Rectal smooth muscle tissue (tissue), 1 donor: Measurements from ENCODE around the gene MTHFR.

Source experiments
- H3K27ac ChIP-seq: one replicate; pipeline ENCODE4 v1.7.0; 2013; ENCODE audit warnings: low read depth, low read length, inconsistent platforms
- H3K27me3 ChIP-seq: one replicate; pipeline ENCODE4 v1.7.0; 2013; ENCODE audit warnings: low read length; ENCODE audit not compliant: control insufficient read depth, insufficient read depth
- H3K36me3 ChIP-seq: one replicate; pipeline ENCODE4 v1.7.0; 2013; ENCODE audit warnings: low read length; ENCODE audit not compliant: control insufficient read depth, insufficient read depth
- H3K4me1 ChIP-seq: one replicate; pipeline ENCODE4 v1.7.0; 2013; ENCODE audit warnings: low read length; ENCODE audit not compliant: control insufficient read depth, insufficient read depth
- H3K4me3 ChIP-seq: one replicate; pipeline ENCODE4 v1.7.0; 2013; ENCODE audit warnings: low read length
- H3K9ac ChIP-seq: one replicate; pipeline ENCODE4 v1.7.0; 2013; ENCODE audit warnings: low read length

MTHFR gene

DNA sequence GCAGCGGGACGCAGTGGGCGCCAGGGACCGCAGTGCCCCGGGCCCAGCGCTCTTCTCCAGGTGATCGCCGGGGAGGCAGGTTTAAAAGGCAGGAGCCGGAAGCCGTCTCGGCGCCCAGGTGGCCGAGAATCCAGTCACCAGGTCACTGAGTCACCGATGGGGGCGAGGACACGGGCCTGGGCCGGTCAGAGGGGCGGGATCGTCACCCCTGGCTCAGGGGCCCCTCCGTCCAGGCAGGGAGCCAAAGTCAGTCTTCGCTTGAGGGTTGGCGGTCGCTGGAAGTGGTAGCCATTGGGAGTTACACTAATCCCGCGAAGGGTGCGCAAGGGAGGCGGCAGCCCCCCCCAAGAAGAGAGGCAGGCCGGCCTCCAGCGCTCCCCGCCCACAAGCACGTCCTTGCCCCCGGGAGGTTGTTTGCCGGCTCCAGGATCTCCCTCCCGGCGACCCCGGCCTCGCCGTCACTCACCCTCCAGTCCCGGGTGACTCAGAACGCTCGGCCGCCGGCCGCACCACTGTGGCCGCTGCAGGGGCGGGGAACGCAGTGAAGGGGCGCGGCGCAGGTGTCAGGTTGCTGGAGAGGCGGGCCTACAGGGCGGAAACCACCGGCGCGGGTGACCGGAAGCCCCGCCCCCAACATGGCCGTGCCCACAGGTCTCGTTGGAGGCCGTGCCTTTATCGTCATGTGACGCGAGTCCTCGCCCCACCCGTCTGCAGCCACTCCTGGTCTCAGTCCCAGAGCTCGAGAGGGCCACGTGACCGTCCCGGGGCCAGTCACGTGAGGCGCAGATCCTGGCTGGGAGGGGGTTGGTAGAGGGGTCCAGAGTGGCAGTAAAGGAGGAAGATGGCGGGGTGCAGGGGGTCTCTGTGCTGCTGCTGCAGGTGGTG lies at the start of gene MTHFR, which contains the start of gene CLCN6:
Gene MTHFR (minus strand): TSS at position 543 of the 885 bp plus-strand sequence. CDS start 2,848 bp downstream, outside the sequence.
Gene CLCN6 (plus strand): TSS at position 770 of the 885 bp plus-strand sequence. CDS start 72 bp downstream, at position 842.
- H3K4me1 ChIP-seq: peaks cover 23% of the 10 kb centered on the region

DNA sequence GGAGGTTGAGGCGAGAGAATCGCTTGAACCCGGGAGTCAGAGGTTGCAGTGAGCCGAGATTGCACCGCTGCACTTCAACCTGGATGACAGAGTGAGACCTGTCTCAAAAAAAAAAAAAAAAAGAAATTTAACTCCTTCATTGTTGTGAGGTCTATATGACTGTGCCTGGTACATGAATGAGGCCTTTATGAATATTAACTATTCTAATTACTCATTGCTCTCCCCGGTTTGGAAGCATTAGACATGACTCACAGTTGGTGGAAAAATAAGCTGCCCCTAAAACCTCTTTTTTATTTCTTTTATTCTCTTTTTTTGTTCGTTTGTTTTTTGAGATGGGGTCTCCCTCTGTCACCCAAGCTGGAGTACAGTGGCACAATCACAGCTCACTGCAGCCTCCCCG lies 49.7 kb upstream of the MTHFR start:
- Histone ChIP-seq H3K36me3 (no peaks in the 10 kb centered on the region), H3K27me3 (peaks cover 13% of the 10 kb centered on the region)

More for the DNA sequence above, at the start of gene MTHFR, which contains the start of gene CLCN6:
- Histone ChIP-seq H3K27me3 (no peaks in the 10 kb centered on the region), H3K4me3 (peak within 1 kb of the TSS; percentile 94), H3K36me3 (peaks cover 8% of the 10 kb centered on the region), H3K27ac (peak within 1 kb of the TSS; percentile 95), H3K9ac (peak within 1 kb of the TSS; percentile 94)

DNA sequence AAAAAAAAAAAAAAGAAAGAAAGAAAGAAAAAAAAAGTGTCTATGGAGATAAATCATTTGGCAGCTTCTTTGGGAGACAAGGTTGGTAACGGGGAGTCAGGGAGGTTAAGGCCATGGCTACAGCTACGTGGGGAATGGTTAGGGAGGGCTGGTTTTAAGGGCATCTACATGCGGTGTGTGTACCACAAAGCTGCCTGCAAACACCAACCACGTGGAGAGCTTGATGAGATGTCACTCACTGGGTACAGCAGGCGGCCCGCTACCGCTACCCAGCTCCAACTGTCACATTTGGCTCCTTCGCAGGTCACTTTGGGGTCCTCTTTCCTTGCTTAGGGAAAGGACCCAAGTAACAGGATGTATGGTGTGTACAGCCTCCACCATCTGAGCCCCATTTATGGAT lies 48.8 kb upstream of the MTHFR start:
- Histone ChIP-seq H3K4me3 (no peak overlapping the region), H3K4me1 (no peaks in the 10 kb centered on the region), H3K27ac (no peak overlapping the region), H3K36me3 (no peaks in the 10 kb centered on the region), H3K27me3 (peaks cover 8% of the 10 kb centered on the region), H3K9ac (no peak overlapping the region)

More for the DNA sequence above, 49.7 kb upstream of the MTHFR start:
- Histone ChIP-seq H3K27ac (no peak overlapping the region), H3K9ac (no peak overlapping the region), H3K4me3 (no peak overlapping the region), H3K4me1 (no peaks in the 10 kb centered on the region)

DNA sequence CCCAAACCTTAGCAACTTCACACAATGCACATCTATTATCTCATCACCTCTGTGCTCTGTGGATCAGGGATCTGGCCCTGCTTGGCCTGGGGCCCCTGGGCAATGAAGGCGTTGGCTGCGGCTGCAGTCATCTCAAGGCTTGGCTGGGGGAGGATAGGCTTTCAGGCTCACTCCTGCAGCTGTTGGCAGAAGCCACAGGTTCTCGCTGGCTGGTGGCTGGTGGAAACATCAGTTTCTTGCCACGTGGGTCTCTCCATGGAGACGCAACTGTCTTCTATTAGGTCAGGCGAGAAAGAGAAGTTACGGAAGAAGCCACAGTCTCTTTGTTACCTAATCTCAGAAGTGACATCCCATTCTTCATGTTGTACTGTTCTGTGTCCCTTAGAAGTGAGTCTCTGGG lies 45.4 kb upstream of the MTHFR start:
- Histone ChIP-seq H3K4me1 (no peaks in the 10 kb centered on the region), H3K9ac (no peak overlapping the region), H3K27ac (no peak overlapping the region), H3K27me3 (no peaks in the 10 kb centered on the region), H3K36me3 (no peaks in the 10 kb centered on the region), H3K4me3 (no peak overlapping the region)

DNA sequence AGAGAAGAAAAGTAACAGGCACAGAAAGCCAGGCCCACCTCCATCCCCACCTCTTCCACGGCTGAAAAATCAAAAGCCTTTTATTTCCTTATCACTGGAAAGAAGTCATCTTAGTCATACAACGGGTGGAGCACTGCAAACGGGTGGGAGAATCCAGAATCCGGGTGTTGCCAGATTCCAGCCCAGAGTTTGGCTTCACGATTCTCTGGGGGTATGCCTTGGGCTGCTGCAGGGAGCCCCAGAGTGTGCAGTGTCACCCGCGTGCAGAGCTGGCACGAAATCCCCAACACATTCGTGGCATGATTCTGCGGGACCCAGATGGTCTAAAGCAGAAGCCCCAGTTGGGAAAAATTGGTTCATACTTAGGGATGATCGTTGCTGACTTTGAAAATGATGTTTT lies 44.4 kb upstream of the MTHFR start:
- Histone ChIP-seq H3K27me3 (no peaks in the 10 kb centered on the region), H3K4me1 (no peaks in the 10 kb centered on the region), H3K4me3 (no peak overlapping the region), H3K27ac (no peak overlapping the region), H3K9ac (no peak overlapping the region), H3K36me3 (no peaks in the 10 kb centered on the region)

DNA sequence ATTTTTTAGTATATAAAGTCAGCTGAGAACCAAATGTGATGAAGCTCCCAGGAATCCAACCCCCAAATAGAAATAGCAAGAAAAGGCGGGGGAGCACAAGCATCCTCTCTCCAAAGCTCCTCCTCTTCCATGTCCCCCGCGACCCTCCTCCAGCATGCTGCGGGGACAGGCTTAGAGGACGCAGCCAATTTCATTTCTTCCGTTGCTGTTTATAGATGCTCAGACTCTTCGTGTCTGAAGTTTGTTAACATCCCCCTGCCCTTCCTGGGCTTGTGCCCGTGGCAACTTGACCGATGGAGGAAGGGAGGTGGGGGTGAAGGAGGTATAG lies 42.6 kb upstream of the MTHFR start:
- no peak overlapping the region for H3K27ac ChIP-seq

DNA sequence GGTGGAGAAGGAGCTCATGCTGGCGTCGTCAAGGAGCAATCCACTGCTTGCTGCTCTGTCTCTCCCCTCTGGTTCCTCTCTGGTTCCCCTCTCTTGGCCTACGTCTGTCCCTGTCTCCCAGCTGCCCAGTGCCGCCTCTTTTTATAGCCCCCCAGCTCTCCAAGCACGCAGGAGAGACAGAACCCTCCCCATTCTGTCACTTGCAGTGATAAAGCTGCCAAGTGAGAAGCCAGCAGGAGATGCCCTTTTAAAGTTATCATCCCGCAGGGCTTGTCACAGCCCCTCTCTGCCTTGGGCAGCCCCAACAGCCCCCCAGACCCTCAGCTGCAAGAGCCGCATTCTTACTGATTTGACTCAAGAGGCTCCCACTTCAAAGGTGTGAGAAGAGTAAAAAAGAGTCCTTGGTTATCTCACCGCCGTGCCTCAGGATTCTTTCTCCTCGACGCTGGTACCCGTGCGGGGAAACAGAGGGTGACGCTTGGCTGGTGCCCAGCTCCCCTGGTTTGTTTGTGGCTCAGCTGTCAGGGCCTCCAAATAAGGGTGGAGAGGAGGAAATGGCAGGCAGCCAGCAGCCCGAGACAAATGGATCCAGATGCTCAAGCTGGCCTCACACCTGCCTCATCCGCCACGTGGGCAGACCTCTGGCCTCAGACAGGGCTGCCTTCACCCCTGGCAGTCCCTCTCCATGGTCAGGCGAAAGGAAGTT lies 42.1 kb upstream of the MTHFR start, which contains the start of gene NPPA:
Gene NPPA (minus strand): TSS at position 117 of the 706 bp plus-strand sequence. CDS start 99 bp downstream, at position 18.
- Histone ChIP-seq H3K36me3 (peaks cover 2% of the 10 kb centered on the region), H3K9ac (no peak within 1 kb of the TSS), H3K4me3 (no peak within 1 kb of the TSS), H3K27me3 (no peaks in the 10 kb centered on the region), H3K27ac (no peak within 1 kb of the TSS), H3K4me1 (no peaks in the 10 kb centered on the region)

More for the DNA sequence above, 42.6 kb upstream of the MTHFR start:
- Histone ChIP-seq H3K27me3 (no peaks in the 10 kb centered on the region), H3K36me3 (peaks cover 2% of the 10 kb centered on the region), H3K9ac (no peak overlapping the region), H3K4me1 (no peaks in the 10 kb centered on the region), H3K4me3 (no peak overlapping the region)

DNA sequence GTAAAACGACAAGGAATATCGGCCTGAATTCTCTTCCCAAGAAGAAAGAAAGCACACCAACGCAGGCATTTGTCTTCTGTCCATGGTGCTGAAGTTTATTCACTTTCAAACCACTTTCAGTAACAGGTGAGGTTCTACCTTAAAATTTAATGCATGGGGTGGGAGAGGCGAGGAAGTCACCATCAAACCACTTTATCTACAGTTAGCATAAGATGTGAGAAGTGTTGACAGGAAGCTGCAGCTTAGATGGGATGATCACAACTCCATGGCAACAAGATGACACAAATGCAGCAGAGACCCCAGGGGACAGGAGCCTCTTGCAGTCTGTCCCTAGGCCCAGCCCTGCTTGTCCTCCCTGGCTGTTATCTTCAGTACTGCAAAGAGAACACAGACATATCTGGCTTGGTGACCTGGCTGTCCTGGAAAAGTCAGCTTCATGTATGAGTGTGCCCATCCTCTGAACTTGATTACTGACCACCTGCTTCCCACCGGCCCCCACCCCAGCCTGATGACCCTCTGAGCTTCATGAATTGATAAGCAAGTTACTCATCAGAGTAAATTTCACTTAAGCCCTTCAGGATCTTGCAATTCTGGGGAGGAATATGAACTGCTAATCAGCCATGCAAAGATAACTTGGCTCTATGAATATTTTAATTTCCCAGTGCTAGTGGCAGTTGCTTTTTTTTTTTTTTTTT lies 40.0 kb upstream of the MTHFR start:
- H3K4me1 ChIP-seq: no peaks in the 10 kb centered on the region
- no peak overlapping the region for H3K9ac ChIP-seq
- no peak overlapping the region for H3K27ac ChIP-seq
- H3K4me3 ChIP-seq: no peak overlapping the region
- H3K36me3 ChIP-seq: peaks cover 17% of the 10 kb centered on the region
- H3K27me3 ChIP-seq: no peaks in the 10 kb centered on the region

DNA sequence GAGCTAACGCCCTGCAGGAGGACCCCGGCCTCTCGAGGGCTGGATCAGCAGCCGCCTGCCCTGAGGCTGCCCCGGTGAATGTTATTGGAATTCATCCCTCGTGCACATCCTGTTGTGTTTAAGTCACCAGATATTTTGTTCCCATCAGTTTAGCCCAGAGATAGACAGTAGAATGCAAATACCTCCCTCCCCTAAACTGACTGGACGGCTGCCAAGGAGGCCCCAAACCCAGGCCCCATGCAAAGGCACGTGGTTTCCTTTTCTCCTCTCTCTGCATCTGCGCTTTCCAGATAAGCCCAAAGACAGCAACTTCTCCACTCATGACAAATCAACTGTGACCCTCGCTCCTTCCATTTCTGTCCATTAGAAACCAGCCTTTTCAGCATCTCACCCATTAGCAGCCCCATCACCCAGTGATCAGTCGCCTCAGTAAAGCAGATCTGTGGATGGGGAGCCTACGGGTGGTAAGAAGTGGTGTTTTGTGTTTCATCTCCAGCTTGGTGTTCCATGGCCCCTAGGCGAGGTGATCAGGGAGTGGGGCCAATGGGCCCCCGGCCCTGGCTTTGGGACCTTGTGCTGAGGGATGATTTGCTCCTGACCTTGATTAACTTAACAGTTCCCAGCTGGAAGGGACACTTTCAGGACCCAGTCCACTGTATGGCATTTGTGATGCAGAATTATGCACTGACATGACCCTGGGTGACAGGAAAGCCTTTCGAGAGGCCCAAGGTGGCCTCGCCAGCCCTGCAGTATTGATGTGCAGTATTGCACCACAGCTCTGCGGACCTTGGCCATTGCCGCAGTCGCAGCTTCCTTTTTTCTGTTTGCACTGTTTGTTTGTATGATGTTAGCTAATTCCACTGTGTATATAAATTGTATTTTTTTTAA lies 36.6 kb upstream of the MTHFR start:
- H3K27ac ChIP-seq: no peak overlapping the region
- H3K27me3 ChIP-seq: no peaks in the 10 kb centered on the region
- no peak overlapping the region for H3K4me3 ChIP-seq
- peaks cover 31% of the 10 kb centered on the region for H3K36me3 ChIP-seq
- no peaks in the 10 kb centered on the region for H3K4me1 ChIP-seq
- no peak overlapping the region for H3K9ac ChIP-seq

DNA sequence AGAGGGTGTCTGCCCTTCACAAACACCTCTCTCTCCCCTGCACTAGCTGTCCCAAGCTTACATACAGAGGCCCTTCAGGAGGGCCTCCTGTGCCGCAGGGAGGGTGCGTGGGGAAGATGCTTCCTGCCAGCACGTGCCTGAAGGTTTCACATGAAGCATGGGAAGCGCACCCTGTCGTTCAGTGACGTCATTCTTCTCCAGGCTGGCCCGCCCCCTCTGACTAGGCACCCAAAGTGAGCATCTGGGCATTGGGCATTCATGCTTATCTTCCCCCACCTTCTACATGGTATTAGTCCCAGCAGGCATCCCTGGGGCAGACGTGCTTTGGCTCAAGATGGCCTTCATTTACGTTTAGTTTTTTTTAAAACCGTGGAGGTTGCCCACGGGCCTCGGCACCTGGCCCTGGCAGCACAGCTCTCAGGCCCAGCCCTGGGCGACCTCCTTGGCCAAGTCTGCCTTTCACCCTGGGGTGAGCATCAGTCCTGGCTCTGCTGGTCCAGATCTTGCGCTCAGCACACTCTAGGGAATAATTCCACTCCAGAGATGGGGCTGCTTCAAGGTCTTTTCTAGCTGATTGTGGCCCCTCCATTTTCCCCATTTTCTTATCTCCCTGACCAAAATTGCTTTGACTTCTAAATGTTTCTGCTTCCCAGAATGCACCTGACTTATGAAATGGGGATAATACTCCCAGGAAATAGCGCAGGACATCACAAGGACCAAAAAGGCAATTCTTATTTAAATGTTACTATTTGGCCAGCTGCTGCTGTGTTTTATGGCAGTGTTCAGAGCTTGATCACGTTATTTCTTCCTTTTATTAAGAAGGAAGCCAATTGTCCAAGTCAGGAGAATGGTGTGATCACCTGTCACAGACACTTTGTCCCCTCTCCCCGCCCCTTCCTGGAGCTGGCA lies 35.7 kb upstream of the MTHFR start:
- Histone ChIP-seq H3K9ac (no peak overlapping the region), H3K4me1 (no peaks in the 10 kb centered on the region), H3K36me3 (peaks cover 40% of the 10 kb centered on the region), H3K27me3 (no peaks in the 10 kb centered on the region), H3K4me3 (no peak overlapping the region), H3K27ac (no peak overlapping the region)
